Measurements from ENCODE around the gene TRPT1.

Gene TRPT1

DNA sequence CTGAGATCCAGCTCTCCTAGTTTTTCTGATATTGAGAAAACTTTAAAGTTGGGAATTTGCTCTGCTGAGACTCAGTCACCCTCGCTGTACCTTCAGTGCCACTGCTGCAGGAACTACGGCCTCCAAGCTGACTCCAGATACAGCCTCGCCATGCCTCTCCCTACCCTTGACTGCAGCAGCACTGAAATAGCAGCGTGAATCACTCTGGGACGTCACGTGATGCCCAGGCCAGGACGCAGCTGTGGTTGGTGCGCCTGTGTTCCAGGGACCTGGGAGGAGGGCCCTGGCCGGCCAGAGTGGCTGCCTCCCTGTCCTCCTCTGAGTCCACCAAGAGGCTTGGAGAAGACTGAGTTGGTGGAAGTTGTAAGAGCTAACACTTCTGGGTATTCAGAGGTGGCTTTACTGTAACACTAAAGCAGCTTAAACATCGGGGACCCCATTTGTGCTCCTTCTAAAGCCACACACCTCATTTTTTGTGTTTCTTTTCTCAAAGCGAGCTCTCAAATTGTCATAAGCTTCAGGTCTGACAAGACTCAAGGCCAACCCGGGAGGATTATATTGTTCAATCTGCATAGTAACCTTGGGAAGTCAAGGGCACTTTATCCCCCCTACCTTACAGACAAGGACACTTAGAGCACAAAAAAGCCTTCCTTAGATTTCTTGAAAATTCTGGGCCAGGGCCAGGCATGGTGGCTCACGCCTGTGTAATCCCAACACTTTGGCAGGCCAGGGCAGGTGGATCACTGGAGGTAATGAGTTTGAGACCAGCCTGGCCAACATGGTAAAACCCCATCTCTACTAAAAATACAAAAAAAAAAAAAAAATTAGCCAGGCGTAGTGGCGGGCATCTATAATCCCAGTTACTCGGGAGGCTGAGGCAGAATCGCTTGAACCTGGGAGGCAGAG is 44.2 kb downstream of the TRPT1 start:
- FAIRE-seq (peak; percentile 86), DNase-seq (ENCODE audit: insufficient read length, low spot score) (peak; percentile 52)

DNA sequence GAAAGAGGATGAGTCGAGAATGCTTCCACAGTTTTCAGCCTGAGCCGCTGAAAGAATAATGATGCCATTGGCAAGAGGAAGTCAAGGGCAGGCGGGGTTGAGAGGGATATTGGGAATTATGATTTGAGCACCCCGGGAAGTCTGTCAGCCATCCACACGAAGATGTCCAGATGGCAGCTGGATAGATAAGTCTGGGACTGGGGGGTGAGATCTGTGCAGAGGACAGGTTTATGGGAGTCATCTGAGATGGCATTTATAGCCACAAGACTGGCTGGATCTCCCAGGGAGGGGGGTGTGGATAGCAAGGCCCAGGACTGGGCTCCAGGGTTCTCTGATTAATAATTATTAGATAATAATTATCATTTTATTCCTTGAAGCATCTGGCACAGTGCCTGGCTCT is 45.1 kb downstream of the TRPT1 start:
- FAIRE-seq (no peak), DNase-seq (ENCODE audit: insufficient read length, low spot score) (no peak)

DNA sequence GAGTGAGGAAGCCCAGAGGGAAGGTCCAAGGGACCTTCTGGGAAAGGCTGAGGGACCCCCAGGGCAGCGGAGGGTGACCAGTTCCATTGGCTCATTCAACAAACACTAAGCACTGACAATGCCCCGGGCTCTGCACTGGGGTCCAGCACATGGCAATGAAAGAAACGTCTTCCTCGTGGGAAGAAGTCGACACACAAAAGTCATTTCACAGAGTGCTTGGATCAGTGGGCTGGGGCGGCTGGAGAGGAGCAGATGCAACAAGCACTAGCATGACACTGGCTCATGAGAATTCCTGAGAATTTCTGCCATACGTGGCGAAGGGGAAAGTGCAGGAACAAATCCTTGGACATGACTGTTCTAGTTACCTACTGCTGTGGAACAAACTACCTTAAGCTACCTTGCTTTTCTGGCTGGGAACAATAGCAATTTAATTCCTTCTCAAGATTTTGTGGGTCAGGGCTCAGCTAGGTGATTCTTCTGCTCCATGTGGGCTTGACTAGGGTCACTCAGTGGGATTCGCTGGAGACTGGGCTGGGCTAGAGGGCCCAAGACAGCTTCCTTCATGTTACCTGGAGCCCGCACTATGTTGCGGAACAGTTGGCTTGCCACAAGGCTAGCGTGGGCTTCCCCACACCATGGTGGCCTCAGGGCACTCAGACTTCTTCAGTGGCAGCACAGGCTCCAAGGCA is 46.9 kb downstream of the TRPT1 start:
- FAIRE-seq (no peak), DNase-seq (ENCODE audit: insufficient read length, low spot score) (no peak)

DNA sequence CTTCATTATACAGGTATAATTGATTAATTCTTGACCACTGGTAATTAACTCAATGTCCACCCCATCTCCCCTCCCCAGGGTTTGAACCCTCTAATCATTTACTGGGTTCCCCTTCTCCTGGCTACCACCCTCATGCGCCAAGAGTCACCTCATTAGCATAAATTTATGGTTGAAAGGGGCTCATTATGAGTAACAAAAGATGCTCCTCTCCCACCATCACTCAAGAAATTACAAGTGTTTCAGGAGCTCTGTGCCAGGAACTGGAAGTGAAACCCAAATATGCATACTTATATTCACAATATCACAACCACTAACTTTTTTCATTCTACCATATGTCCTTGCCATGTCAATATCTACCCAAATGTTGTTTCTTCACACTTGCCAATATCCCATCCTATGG is 47.8 kb downstream of the TRPT1 start:
- DNase-seq (ENCODE audit: insufficient read length, low spot score) (no peak), FAIRE-seq (no peak)

DNA sequence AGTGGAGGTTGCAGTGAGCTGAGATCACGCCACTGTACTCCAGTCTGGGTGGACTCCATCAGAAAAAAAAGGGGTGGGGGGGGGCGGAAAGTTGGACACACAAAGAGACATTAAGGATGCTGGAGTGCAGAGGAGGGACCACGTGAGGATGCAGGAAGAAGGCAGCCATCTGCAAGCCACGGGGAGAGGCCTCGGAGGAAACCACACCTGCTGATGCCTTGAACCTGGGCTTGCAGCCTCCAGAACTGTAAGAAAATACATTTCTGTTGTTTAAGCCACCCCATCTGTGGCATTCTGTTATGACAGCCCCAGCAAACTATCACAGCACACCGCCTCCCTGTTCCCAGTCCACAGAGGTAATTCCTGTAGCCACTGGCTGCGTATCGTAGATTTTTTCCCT is 49.2 kb downstream of the TRPT1 start:
- no peak for FAIRE-seq

More for the DNA sequence above, 49.2 kb downstream of the TRPT1 start:
- DNase-seq (ENCODE audit: insufficient read length, low spot score) = no peak
